ENCODE data around the gene MAGEB2. TPM values are rescaled to one million over a fixed set of nuclear protein-coding genes. Genes with fewer than 3 reads are reported as not detected.

Gene MAGEB2
- total RNA-seq, 1 donor from 2014 or later = not detected

DNA sequence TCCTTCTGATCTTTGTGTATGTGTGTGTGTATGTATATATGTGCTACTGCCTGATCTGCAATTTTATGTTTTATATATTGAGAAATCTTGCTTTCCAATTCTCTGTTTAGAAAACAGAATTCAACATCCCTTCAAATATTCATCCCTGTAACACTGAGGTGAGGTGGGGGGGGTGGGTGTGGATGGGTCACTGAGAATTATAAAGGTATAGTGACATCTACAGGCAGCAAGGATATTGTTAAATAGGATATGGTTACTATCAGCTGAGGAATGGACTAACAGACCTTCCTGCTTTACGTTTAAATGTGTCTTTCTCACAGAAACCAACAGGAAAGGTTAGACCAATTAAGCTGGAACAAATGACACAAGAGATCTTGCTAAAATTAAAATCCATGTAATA lies 19.0 kb upstream of the MAGEB2 start:
- Histone ChIP-seq H3K27ac (no peak overlapping the region), H3K27me3 (ENCODE audit: low read depth) (no peaks in the 10 kb centered on the region), H3K4me3 (no peak overlapping the region), H3K9me3 (no peaks in the 10 kb centered on the region), H3K4me1 (no peaks in the 10 kb centered on the region), H3K36me3 (no peaks in the 10 kb centered on the region)
- DNase-seq (no peak), ATAC-seq (no peak)
- intact Hi-C loops (cut with DNase I) = no loop called here
- no peak for TF ChIP-seq CTCF (IDR thresholded peaks at IDR 0.05)

GRCh38 chrX:30212172-30212571 lies 3.2 kb upstream of the MAGEB2 start:
- Histone ChIP-seq H3K4me1 (no peaks in the 10 kb centered on the region), H3K4me3 (no peak overlapping the region), H3K27me3 (ENCODE audit: low read depth) (no peaks in the 10 kb centered on the region), H3K27ac (no peak overlapping the region), H3K9me3 (no peaks in the 10 kb centered on the region), H3K36me3 (no peaks in the 10 kb centered on the region)
- TF ChIP-seq CTCF (IDR thresholded peaks at IDR 0.05) = no peak
- DNase-seq (no peak), ATAC-seq (no peak)
- intact Hi-C loops (cut with DNase I) = no loop called here

GRCh38 chrX:30217465-30217864 lies 2.1 kb downstream of the MAGEB2 start:
- no peak for DNase-seq
- intact Hi-C loops (cut with DNase I) = no loop called here

DNA sequence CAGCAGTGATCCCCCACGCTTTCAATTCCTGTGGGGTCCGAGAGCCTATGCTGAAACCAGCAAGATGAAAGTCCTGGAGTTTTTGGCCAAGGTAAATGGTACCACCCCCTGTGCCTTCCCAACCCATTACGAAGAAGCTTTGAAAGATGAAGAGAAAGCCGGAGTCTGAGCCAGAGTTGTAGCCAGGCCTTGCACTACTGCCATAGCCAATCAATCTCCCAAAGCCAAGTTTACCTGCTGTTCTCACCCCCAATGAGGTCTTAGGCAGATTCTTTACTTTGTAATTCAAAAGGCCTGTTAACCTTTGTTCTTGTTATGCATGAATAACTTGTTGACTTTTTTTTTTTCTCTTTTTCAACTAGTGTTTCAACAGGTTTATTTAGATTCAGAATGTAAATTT lies 4.0 kb downstream of the MAGEB2 start:
- Histone ChIP-seq H3K27me3 (ENCODE audit: low read depth) (no peaks in the 10 kb centered on the region), H3K27ac (no peak overlapping the region), H3K4me1 (no peaks in the 10 kb centered on the region), H3K36me3 (no peaks in the 10 kb centered on the region), H3K9me3 (no peaks in the 10 kb centered on the region), H3K4me3 (no peak overlapping the region)
- intact Hi-C loops (cut with DNase I) = no loop called here
- no peak for DNase-seq
- ATAC-seq = no peak
- TF ChIP-seq CTCF (IDR thresholded peaks at IDR 0.05) = no peak

More at GRCh38 chrX:30217465-30217864, 2.1 kb downstream of the MAGEB2 start:
- Histone ChIP-seq H3K9me3 (no peaks in the 10 kb centered on the region), H3K36me3 (no peaks in the 10 kb centered on the region), H3K27ac (no peak overlapping the region), H3K4me3 (no peak overlapping the region), H3K27me3 (ENCODE audit: low read depth) (no peaks in the 10 kb centered on the region), H3K4me1 (no peaks in the 10 kb centered on the region)
- no peak for TF ChIP-seq CTCF (IDR thresholded peaks at IDR 0.05)
- no peak for ATAC-seq

GRCh38 chrX:30220661-30221060 lies 5.3 kb downstream of the MAGEB2 start:
- no peak overlapping the region for H3K4me3 ChIP-seq
- ATAC-seq = no peak
- no peak overlapping the region for H3K27ac ChIP-seq
- no peaks in the 10 kb centered on the region for H3K4me1 ChIP-seq
- TF ChIP-seq CTCF (IDR thresholded peaks at IDR 0.05) = no peak
- no peak for DNase-seq
- no peaks in the 10 kb centered on the region for H3K9me3 ChIP-seq
- H3K36me3 ChIP-seq = no peaks in the 10 kb centered on the region
- intact Hi-C loops (cut with DNase I) = no loop called here
- no peaks in the 10 kb centered on the region for H3K27me3 ChIP-seq (ENCODE audit: low read depth)

GRCh38 chrX:30224536-30224935 lies 9.2 kb downstream of the MAGEB2 start:
- Histone ChIP-seq H3K4me3 (no peak overlapping the region), H3K9me3 (no peaks in the 10 kb centered on the region), H3K36me3 (no peaks in the 10 kb centered on the region), H3K27me3 (ENCODE audit: low read depth) (no peaks in the 10 kb centered on the region), H3K27ac (no peak overlapping the region), H3K4me1 (no peaks in the 10 kb centered on the region)
- intact Hi-C loops (cut with DNase I) = no loop called here
- no peak for DNase-seq
- ATAC-seq = no peak
- no peak for TF ChIP-seq CTCF (IDR thresholded peaks at IDR 0.05)

All from lower lobe of right lung (tissue), 2 donors.